Gastroesophageal sphincter (tissue), 4 donors: ENCODE data around the gene FHIT. TPM values are rescaled to one million over a fixed set of nuclear protein-coding genes. Genes with fewer than 3 reads are reported as not detected.

ENCODE experiments used
- ATAC-seq: fragments of 150-250 bp; one replicate; pipeline ENCODE4 v1.9.1; 2016; ENCODE audit warnings: mild to moderate bottlenecking, moderate library complexity
- H3K27ac ChIP-seq, 4 donors: fragments of 200-600 bp; sonication (generic) in 3 of 4; 1 replicate in 3 of 4; 2 replicates in 1 of 4; pipeline ENCODE4 v1.5.1; 2016 to 2019
- H3K27me3 ChIP-seq: fragments of 200-600 bp; sonication (generic); one replicate; pipeline ENCODE4 v1.5.1; 2019
- H3K36me3 ChIP-seq, 2 donors: fragments of 200-600 bp; sonication (generic); one replicate each; pipeline ENCODE4 v1.5.1; 2019; ENCODE audit warnings: control low read depth in 1 of 2
- H3K4me1 ChIP-seq, 3 donors: fragments of 200-600 bp; sonication (generic); 1 replicate in 2 of 3; 2 replicates in 1 of 3; pipeline ENCODE4 v1.5.1; 2016 to 2019; ENCODE audit warnings: control low read depth in 2 of 3
- H3K4me3 ChIP-seq, 2 donors: fragments of 200-600 bp; sonication (generic); one replicate each; pipeline ENCODE4 v1.5.1; 2019; ENCODE audit warnings: mild to moderate bottlenecking in 1 of 2, moderate library complexity in 1 of 2
- H3K9me3 ChIP-seq, 3 donors: fragments of 200-600 bp; sonication (generic); one replicate each; pipeline ENCODE4 v1.5.1; 2017 to 2019; ENCODE audit warnings: control low read depth in 2 of 3
- CTCF ChIP-seq, 4 experiments: fragments of 200-600 bp in 2 of 4; fragments of 450-650 bp in 2 of 4; sonication (generic) in 1 of 4; IDR thresholded peaks; one replicate each; pipeline ENCODE4 v1.5.1; 2017 to 2019; ENCODE audit warnings: antibody characterized with exemption in 4 of 4, mild to moderate bottlenecking in 2 of 4, moderate library complexity in 2 of 4
- EP300 ChIP-seq: sonication (generic); formaldehyde crosslinking; IDR thresholded peaks from one replicate; pipeline ENCODE4 v1.6.1; 2017; ENCODE audit warnings: antibody characterized with exemption, mild to moderate bottlenecking
- POLR2A ChIP-seq, 2 donors: fragments of 450-650 bp; IDR thresholded peaks; one replicate each; pipeline ENCODE4 v1.6.1; 2017; ENCODE audit warnings: antibody characterized with exemption in 2 of 2, mild to moderate bottlenecking in 2 of 2, moderate library complexity in 1 of 2
- POLR2AphosphoS5 ChIP-seq: sonication (generic); formaldehyde crosslinking; IDR thresholded peaks from one replicate; pipeline ENCODE4 v1.6.1; 2017; ENCODE audit warnings: antibody characterized with exemption
- WGBS, 2 donors: methylation state at CpG; one replicate each; pipeline ENCODE4 v1.1.5; 2018; ENCODE audit warnings: low coverage in 1 of 2; 5-methylcytosine and 5-hydroxymethylcytosine counted together
- total RNA-seq, 4 donors: library from RNA; depleted of rRNA; stranded (reverse); fragments of >200 nt; gene quantifications; one replicate each; pipeline ENCODE4 v1.1.0, GENCODE V29; 2016

Gene FHIT
- total RNA-seq, 4 donors from 2014 or later = 1.4 to 7.3 (median 3.9) TPM

GRCh38 chr3:60131618-60132017 lies 1119.6 kb downstream of the FHIT start:
- Histone ChIP-seq H3K36me3 (no peaks in the 10 kb centered on the region), H3K27me3 (no peaks in the 10 kb centered on the region), H3K4me1 (peaks cover 0 to 11% (median 0%) of the 10 kb centered on the region in 3 donors), H3K27ac (no peak overlapping the region), H3K9me3 (no peaks in the 10 kb centered on the region), H3K4me3 (no peak overlapping the region)
- TF ChIP-seq CTCF (IDR thresholded peaks at IDR 0.05) (no peak), EP300 (no peak), POLR2A (IDR thresholded peaks at IDR 0.05) (no peak)
- no peak for ATAC-seq

GRCh38 chr3:60126511-60127304 lies 1124.5 kb downstream of the FHIT start:
- TF ChIP-seq EP300 (no peak), CTCF (IDR thresholded peaks at IDR 0.05) (no peak), POLR2A (IDR thresholded peaks at IDR 0.05) (no peak), POLR2AphosphoS5 (no peak)
- Histone ChIP-seq H3K9me3 (no peaks in the 10 kb centered on the region), H3K36me3 (no peaks in the 10 kb centered on the region), H3K4me3 (no peak overlapping the region), H3K27ac (no peak overlapping the region), H3K4me1 (no peaks in the 10 kb centered on the region), H3K27me3 (no peaks in the 10 kb centered on the region)
- no peak for ATAC-seq
- WGBS, 2 donors = 75 to 80% methylated on average over 5 to 6 of the region's 6 CpGs

- WGBS, 2 donors = 79 to 86% methylated on average over 3 of the region's 3 CpGs
- no peak for TF ChIP-seq POLR2AphosphoS5
- no peak for TF ChIP-seq EP300
- no peak for TF ChIP-seq CTCF (IDR thresholded peaks at IDR 0.05)
- no peak for TF ChIP-seq POLR2A (IDR thresholded peaks at IDR 0.05)
- no peaks in the 10 kb centered on the region for H3K36me3 ChIP-seq
- H3K4me1 ChIP-seq = no peaks in the 10 kb centered on the region
- H3K27me3 ChIP-seq = no peaks in the 10 kb centered on the region
- ATAC-seq = no peak
- no peak overlapping the region for H3K4me3 ChIP-seq
- H3K27ac ChIP-seq = no peak overlapping the region
- no peaks in the 10 kb centered on the region for H3K9me3 ChIP-seq
Observed at GRCh38 chr3:60125686-60126085, 1125.6 kb downstream of the FHIT start.

GRCh38 chr3:60120245-60120644 lies 1131.0 kb downstream of the FHIT start:
- no peaks in the 10 kb centered on the region for H3K4me1 ChIP-seq
- no peak overlapping the region for H3K27ac ChIP-seq
- TF ChIP-seq EP300 (no peak), POLR2A (IDR thresholded peaks at IDR 0.05) (no peak), CTCF (IDR thresholded peaks at IDR 0.05) (no peak), POLR2AphosphoS5 (no peak)
- no peaks in the 10 kb centered on the region for H3K27me3 ChIP-seq
- ATAC-seq = no peak
- H3K36me3 ChIP-seq = no peaks in the 10 kb centered on the region
- no peak overlapping the region for H3K4me3 ChIP-seq
- 87 to 97% methylated on average over 3 of the region's 3 CpGs for WGBS, 2 donors
- no peaks in the 10 kb centered on the region for H3K9me3 ChIP-seq

GRCh38 chr3:60114191-60114590 lies 1137.1 kb downstream of the FHIT start:
- H3K4me1 ChIP-seq = no peaks in the 10 kb centered on the region
- H3K27ac ChIP-seq = no peak overlapping the region
- no peaks in the 10 kb centered on the region for H3K36me3 ChIP-seq
- no peaks in the 10 kb centered on the region for H3K9me3 ChIP-seq
- H3K4me3 ChIP-seq = no peak overlapping the region
- WGBS, 2 donors = 60 to 93% methylated on average over 1 of the region's 1 CpG
- H3K27me3 ChIP-seq = no peaks in the 10 kb centered on the region
- ATAC-seq = no peak
- no peak for TF ChIP-seq POLR2A (IDR thresholded peaks at IDR 0.05)
- no peak for TF ChIP-seq EP300
- TF ChIP-seq CTCF (IDR thresholded peaks at IDR 0.05) = no peak
- TF ChIP-seq POLR2AphosphoS5 = no peak
